Cardiac fibroblast (primary cell): Measurements from ENCODE around the gene SEMA4D.

ENCODE experiments used
- DNase-seq, 2 donors: peaks; one replicate each; pipeline versions ENCODE4 v3.0.0 to v3.0.0-alpha.2; 2010; ENCODE audit warnings: low read depth in 2 of 2
- H3K4me3 ChIP-seq, 2 donors: replicated peaks in 1 of 2; 1 replicate in 1 of 2; 2 replicates in 1 of 2; pipeline ENCODE4 v1.5.1; 2011; ENCODE audit warnings: low read depth in 2 of 2, low read length in 2 of 2, mild to moderate bottlenecking in 2 of 2, moderate library complexity in 1 of 2
- TF ChIP-seq, protein P1 (sequence below): IDR thresholded peaks from one replicate; pipeline ENCODE4 v1.5.1; 2011; ENCODE audit warnings: low read depth, mild to moderate bottlenecking, low read length, inconsistent platforms

The SEMA4D gene

DNA sequence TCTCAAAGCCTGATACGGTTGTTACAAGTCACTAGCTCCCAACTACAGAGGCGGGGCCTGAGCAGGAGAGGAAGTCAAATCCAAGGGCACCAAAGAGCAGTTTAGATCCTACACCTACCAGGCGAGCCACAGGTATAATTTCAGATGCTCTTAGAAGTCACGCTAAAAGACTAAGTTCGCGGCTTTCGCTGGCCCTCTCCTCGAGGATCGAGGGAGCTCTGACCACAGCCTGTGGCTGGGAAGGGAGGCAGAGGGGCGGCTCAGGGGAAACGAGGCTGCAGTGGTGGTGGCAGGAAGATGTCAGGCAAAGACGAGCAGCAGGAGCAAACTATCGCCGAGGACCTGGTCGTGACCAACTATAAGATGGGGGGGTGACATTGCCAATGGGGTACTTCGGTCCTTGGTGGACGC lies 48.6 kb downstream of the SEMA4D start:
- no peak for DNase-seq
- TF ChIP-seq, protein P1, sequence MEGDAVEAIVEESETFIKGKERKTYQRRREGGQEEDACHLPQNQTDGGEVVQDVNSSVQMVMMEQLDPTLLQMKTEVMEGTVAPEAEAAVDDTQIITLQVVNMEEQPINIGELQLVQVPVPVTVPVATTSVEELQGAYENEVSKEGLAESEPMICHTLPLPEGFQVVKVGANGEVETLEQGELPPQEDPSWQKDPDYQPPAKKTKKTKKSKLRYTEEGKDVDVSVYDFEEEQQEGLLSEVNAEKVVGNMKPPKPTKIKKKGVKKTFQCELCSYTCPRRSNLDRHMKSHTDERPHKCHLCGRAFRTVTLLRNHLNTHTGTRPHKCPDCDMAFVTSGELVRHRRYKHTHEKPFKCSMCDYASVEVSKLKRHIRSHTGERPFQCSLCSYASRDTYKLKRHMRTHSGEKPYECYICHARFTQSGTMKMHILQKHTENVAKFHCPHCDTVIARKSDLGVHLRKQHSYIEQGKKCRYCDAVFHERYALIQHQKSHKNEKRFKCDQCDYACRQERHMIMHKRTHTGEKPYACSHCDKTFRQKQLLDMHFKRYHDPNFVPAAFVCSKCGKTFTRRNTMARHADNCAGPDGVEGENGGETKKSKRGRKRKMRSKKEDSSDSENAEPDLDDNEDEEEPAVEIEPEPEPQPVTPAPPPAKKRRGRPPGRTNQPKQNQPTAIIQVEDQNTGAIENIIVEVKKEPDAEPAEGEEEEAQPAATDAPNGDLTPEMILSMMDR: no peak
- no peak overlapping the region for H3K4me3 ChIP-seq

DNA sequence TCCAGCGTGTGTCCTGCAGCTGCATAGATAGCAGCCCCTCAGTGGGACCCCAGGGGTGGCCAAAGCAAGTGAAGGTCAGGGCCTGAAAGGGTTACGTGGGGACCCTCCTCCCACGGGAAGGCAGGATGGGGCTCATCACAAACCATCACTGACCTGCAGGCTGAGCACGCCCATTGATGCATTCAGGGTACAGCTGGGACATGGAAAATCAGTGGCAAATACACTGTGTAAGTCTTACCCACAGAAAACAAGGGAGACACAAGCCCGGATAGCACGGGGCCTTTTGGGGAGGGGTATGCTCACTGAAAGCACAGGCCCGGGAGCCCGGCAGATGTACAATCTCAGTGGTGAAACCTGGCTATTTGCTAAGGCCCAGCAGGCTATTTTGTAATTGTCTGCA lies 49.1 kb downstream of the SEMA4D start:
- TF ChIP-seq, protein P1: no peak
- no peak for DNase-seq
- no peak overlapping the region for H3K4me3 ChIP-seq

DNA sequence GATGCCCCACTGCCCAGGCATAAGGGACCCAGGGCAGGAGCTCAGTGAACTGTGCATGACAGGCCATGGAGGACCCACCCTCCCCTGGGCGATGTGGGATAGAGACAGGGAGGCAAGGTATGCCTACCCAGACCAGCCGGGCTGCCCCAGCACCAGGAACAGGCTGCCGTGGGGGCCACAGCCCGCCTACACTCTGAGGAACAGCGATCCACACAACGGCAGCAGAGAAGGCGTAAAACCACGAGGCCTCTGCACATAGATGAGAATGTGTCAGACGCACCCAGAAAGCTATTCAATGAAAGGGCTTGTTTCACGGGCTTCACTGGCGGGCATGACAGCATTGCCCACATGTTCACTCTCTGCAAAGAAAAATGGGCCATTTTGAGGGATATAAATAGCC lies 49.5 kb downstream of the SEMA4D start:
- H3K4me3 ChIP-seq: no peak overlapping the region
- TF ChIP-seq, protein P1: no peak
- DNase-seq: no peak

DNA sequence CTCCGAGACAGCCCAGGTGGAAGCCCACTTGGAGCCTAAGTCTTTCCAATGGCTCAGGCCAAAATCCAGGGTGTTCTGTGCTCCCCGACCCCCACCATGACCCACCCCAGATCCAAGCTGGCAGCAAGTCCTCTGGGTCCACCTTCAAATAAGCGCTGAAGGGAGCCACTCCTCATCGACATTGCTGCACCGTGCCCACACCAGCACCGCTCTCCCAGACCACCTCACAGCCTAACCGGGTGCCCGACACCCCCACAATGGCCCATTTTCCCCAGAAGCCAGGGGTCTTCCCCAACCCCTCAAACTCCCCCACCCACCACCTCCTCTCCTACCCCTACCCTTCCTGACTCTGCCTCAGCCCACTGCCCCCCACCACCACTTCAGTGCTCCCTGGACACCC lies 50.5 kb downstream of the SEMA4D start:
- TF ChIP-seq, protein P1: no peak
- H3K4me3 ChIP-seq: no peak overlapping the region
- DNase-seq: no peak

DNA sequence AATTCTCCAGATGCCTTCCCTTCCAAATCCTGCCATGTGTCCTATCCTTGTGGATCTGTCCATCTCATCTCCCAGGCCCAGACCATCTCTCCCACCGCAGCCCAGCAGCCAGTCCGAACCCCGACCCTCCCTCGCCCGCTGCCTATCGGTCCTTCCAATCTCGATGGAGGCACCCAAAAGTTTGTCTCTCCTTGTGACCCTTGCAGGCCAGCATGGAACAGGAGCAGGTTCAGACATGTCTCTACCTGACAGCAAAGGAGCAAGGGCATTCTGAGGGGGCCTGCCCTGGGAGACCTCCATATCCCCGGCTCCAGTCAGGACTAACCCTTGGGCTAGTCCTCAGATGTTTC lies 51.0 kb downstream of the SEMA4D start:
- no peak for DNase-seq
- TF ChIP-seq, protein P1: no peak
- H3K4me3 ChIP-seq: no peak overlapping the region

DNA sequence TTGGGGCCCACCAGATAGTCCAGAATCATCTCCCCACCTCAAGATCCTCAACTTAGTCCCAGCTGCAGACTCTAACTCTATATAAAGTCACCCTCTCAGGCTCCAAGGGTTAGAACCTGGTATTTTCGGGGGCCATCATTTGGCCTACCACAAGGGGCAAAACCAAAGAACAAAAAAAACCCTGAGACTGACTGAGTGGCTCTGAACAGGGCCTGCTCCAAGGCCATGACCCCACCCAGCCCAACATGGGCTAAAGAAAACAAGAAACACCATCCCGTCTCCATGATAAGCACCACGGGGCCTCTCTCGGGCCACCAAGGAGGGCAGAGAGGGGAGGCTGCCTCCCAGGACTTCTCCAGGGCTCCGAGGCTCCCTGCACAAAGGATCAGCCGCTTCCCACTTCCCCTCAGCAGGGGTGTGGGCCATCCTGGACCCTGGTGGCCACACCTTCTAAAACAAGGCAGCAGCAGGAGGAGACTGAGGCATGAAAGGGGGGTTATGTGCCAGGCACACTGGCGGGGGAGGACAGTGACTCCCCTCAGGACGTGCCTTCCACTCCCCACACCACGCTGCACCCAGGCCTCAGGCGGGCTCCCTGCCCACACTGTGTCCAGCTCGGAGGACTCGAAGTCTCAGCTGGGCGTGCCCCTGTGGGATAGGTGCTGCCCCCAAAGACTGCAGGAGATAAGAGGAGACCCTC lies 51.5 kb downstream of the SEMA4D start:
- no peak for DNase-seq
- TF ChIP-seq, protein P1: no peak
- no peak overlapping the region for H3K4me3 ChIP-seq

DNA sequence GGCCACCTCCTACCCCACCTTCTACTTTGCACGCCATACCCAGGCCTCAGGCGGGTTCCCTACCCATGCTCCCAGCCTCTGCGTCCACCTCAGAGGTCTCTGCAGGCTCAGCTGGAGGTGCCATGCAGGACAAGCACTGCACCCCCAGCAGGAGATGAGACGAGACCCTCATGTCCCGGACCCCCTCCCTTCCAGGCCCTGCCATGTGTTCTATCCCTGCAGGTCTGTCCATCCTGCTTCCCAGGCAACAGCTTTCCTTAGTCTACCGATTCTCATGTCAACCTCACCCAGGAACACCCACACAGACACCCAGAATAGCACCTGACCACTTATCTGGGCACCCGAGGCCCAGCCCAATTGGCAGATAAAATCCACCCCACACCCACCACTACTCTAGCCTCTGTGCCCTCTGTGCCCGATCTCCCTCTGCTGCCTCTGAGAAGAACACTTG lies 52.1 kb downstream of the SEMA4D start:
- DNase-seq: no peak
- TF ChIP-seq, protein P1: no peak
- H3K4me3 ChIP-seq: no peak overlapping the region
